Choroid plexus epithelial cell (primary cell): ENCODE measurements around the gene ZFHX2.

Source experiments
- DNase-seq: peaks from one replicate; pipeline ENCODE4 v3.0.0-alpha.2; 2010; ENCODE audit warnings: low read depth
- H3K4me3 ChIP-seq: 2 replicates; pipeline ENCODE4 v1.5.1; 2011; ENCODE audit warnings: low read depth, mild to moderate bottlenecking, control low read depth, low read length, moderate library complexity
- CTCF ChIP-seq: conservative IDR thresholded peaks from 2 replicates; pipeline ENCODE4 v1.5.1; 2011; ENCODE audit warnings: low read depth, mild to moderate bottlenecking, control low read depth, inconsistent platforms, low read length, moderate library complexity

Gene ZFHX2

DNA sequence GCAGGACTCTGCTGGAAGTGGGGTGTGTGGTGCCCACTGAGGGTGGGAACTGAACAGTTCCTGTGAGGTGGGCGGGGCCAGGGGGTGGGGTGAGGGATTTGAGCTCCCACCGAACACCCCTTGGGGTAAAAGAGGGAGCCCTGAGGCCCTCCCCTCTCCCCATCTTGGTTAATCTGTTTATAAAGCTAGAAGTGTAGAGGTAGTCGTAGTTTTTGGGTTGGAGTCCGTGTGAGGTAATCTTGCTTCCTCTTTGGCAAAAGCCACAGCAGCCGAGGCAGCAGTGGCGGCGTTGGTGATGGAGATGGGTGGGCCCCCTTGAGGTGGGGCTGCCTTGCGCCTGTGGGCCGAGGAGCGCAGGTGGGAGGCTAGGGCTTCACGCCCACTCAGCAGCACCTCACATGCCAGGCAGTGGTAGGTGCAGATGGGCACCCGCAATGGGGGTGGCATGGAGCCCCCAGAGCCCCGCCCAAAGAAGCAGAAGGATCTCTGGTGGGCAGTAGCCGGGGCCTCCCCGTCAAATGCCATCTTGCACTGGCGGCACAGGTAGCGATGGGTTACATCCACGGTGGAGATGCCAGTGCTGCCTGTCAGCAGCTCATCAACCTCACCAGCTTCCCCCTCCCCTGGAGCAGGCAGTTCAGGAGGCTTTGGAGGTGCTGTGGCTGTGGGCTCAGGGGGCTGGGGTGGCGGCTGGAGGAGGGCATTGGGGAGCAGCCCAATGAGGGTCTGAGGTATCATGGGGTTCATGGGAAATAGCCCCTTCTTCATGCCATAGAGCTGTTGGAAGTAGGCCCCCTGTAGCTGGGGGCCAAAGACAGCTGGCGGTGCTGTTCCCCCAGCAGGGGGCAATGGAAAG lies 29.6 kb downstream of the ZFHX2 start:
- no peak for TF ChIP-seq CTCF
- DNase-seq = no peak
- no peak overlapping the region for H3K4me3 ChIP-seq

DNA sequence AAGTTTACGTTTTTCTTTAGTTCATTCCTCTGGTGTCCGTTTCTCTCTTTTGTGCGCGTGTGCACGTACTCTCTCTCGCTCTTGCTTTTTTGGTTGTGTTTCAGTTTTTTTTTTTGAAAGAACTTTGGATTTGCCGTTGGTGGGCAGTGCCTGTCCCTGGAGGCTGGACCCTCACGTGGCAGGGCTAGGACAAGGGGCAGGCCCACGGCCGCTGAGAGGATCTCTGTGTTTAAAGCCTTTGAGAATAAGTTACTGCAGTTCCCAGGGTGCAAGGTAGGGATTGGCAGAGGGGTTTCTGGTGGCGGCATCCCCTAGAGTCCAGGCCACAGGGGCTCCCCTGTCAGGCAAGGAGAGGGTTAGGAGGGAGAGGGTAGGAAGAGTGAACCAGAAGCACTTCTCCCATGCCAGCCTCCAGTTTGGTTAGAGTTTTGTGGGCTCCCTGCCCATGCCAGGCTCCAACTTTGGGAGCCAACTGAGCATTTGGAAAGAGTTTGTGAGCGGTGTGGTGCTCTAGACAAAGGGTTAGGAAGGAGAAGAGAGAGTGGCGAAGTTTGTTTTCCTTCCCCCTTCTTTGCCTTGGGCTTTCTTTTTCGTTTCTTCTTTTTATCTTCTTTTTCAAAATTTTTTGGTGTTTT lies 30.5 kb downstream of the ZFHX2 start:
- H3K4me3 ChIP-seq = no peak overlapping the region

GRCh38 chr14:23518709-23519108 lies 32.9 kb downstream of the ZFHX2 start:
- TF ChIP-seq CTCF = no peak
- DNase-seq = peak; percentile 25
- no peak overlapping the region for H3K4me3 ChIP-seq

More for the DNA sequence above, 30.5 kb downstream of the ZFHX2 start:
- TF ChIP-seq CTCF = no peak
- no peak for DNase-seq

DNA sequence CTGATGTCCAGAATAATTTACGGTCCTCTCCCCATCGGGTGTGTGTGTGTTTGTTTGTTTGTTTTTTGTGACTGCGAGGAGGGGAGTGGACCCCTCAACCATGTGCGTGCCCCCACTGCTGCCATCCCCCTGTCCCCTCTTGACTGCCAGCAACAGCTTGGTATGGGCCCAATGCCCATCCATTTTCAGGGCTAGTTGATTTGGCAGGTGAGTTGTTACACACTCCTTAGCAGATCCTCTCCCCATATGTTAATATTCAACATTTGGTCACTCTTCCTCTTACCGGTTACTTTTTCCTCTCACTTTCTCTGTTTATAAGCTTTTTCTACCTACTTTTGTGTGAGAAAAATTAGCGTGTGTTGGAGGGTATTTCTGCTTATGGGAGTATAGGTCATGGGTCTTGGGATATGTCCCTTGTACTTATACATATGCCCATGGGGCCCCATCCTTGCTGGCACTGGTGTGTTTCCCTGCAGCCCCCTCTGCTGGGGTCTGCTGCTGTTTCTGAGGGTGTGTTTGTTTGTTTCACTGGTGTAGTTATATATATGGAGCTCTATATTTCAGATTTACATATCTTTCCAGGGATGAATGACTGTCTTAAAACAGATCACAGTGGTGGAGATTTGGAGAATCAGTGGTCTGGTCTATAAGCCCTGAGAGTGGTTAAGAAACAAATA lies 33.8 kb downstream of the ZFHX2 start:
- TF ChIP-seq CTCF = no peak
- DNase-seq = no peak
- H3K4me3 ChIP-seq = no peak overlapping the region

DNA sequence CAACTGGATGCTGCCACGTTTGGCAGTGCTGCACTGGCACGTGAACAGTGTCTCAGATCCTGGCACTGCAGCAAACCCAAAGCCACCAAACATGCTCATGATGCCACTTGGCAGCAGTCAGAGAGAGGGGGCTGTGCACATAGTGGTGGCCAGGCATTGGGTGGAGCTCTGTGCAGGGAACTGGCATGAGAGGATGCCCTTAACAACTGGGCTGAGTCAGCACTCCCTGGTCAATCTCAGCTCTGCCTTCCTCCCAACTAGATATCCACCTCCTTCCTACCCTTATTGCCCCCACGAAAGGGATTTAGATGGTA lies 37.0 kb downstream of the ZFHX2 start:
- no peak for TF ChIP-seq CTCF
- no peak overlapping the region for H3K4me3 ChIP-seq
- DNase-seq = no peak

DNA sequence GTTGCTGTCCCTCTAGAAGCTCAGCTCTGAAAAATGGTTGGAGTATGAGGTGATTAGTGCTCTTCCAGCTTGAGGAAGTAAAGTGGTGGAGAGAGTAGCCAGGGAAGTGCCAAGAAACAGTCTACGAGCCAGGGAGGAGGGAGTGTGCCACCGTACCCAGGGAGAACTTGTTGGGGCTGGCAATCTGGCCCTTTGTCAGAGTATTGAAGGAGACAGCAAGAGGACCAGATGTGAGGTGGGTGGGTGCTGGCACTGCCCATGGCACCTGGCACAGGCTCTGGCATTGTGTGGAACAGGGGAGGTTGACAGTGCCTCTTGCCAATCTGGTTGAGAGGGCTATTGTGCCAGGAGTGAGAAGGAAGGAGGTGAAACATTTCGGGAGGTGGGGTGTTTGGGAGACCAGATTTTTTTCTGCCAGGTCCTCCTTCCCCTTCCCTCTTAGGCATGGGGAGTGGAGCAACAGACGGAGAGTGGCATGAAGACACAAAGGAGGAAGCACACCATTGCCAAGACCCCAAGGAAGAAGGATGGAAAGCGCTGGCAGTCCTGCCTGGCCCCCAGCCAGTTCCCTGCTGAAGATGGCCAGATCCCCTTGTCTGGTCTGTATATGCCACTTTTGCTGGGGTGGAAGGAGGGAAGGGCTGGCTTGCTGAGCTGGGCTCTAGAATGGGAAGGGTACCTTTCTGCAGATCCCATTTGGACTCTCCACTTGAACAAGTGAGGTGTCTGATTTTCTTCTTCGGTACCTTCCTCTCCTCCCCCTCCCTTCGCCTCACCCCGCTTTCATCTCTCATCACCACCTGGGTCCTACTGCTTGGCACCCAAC lies 37.5 kb downstream of the ZFHX2 start:
- no peak for DNase-seq
- no peak for TF ChIP-seq CTCF
- no peak overlapping the region for H3K4me3 ChIP-seq
